Activated CD4-positive, alpha-beta memory T cell treated with anti-CD3 and anti-CD28 coated beads for 36 hours (primary cell): ENCODE results near the gene ANKRD6. TPM values are rescaled to one million over a fixed set of nuclear protein-coding genes. Genes with fewer than 3 reads are reported as not detected.

Experiments used
- CTCF ChIA-PET: fragments of 350-600 bp; sonication (Branson Sonifier 250); formaldehyde crosslinking; loops from one replicate; lab custom pipeline; 2021; ENCODE audit warnings: antibody characterized with exemption, inconsistent platforms; lab: Charles Lee
- POLR2A ChIA-PET: fragments of 350-600 bp; sonication (Branson Sonifier 250); formaldehyde crosslinking; loops from one replicate; lab custom pipeline; 2021; ENCODE audit warnings: antibody characterized with exemption; lab: Charles Lee
- DNase-seq: peaks from one replicate; pipeline ENCODE4 v3.0.0-alpha.2; 2020
- H3K27ac Mint-ChIP-seq: one replicate; pipeline ENCODE4 v1.8.0; 2021; ENCODE audit warnings: mixed read lengths
- H3K27me3 Mint-ChIP-seq: one replicate; pipeline ENCODE4 v1.8.0; 2021; ENCODE audit warnings: mixed read lengths
- H3K36me3 Mint-ChIP-seq: one replicate; pipeline ENCODE4 v1.8.0; 2021; ENCODE audit warnings: mixed read lengths
- H3K4me1 Mint-ChIP-seq: one replicate; pipeline ENCODE4 v1.8.0; 2021; ENCODE audit warnings: low read depth, mixed read lengths
- H3K4me3 Mint-ChIP-seq: one replicate; pipeline ENCODE4 v1.8.0; 2021; ENCODE audit warnings: mild to moderate bottlenecking, mixed read lengths
- H3K9me3 Mint-ChIP-seq: one replicate; pipeline ENCODE4 v1.8.0; 2021; ENCODE audit warnings: mixed read lengths
- intact Hi-C: fragments of 100-400 bp; cut with micrococcal nuclease; formaldehyde crosslinking; loops from one replicate; pipeline ENCODE4 v1.15.1; 2023
- total RNA-seq, 2 experiments: library from RNA; stranded (reverse); gene quantifications; one replicate each; pipeline ENCODE4 v1.2.3, GENCODE V29; 2021

ANKRD6 gene
- total RNA-seq, 2 experiments from 2014 or later: 3.1 to 4.0 TPM

DNA sequence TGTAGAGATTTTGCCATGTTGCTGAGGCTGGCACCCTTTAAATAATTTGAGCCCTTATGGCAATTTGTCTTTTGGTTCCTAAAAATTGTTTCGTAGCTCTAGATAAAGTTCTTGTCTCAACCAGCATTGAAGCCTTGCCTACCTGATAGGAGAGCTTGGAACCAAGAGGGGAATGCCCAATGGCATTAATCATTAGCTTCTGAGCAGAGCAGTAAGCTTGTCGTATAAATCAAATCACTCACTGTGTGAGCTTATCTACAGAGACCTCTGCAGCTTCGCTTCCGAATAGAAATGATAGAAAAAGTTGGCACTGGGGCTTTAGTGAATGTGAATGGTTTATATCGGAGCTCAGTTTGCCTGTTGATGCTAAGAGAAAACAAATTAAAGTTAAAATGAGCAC lies 10.7 kb downstream of the ANKRD6 start:
- Mint-ChIP-seq H3K27me3 (no peaks in the 10 kb centered on the region), H3K27ac (no peak overlapping the region), H3K9me3 (no peaks in the 10 kb centered on the region), H3K4me3 (no peak overlapping the region), H3K4me1 (no peaks in the 10 kb centered on the region), H3K36me3 (no peaks in the 10 kb centered on the region)
- POLR2A ChIA-PET: no interaction called here
- CTCF ChIA-PET: interaction anchor here (0.6 to 1.0 kb wide), 2 partner anchors 10 to 165 kb away, joined by 4 to 5 read pairs; no protein-coding TSS in a partner anchor
- intact Hi-C loops: no loop called here
- no peak for DNase-seq

DNA sequence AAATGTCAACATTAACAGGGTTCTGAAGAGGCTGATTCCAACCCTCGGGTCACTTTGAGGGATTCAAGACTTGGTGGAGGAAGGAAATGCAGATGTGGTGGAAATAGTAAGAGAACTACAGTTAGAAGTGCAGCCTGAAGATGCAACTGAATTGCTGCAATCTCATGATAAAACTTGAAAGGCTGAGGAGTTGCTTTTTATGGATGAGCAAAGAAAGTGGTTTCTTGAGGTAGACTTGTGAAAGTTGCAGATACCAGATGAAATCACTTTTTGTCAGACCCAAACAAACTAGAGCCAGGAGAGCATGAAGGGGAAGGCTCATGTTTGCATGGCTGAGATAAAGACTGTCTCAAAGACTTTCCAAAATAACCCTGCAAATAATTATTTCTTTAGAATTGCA lies 16.2 kb downstream of the ANKRD6 start:
- Mint-ChIP-seq H3K4me1 (no peaks in the 10 kb centered on the region), H3K27ac (no peak overlapping the region), H3K9me3 (no peaks in the 10 kb centered on the region), H3K36me3 (no peaks in the 10 kb centered on the region), H3K4me3 (no peak overlapping the region), H3K27me3 (no peaks in the 10 kb centered on the region)
- intact Hi-C loops: no loop called here
- ChIA-PET POLR2A (no interaction called here), CTCF (interaction anchor here (0.7 kb wide), 1 partner anchor 77 kb away, joined by 4 read pairs; no protein-coding TSS in a partner anchor)
- no peak for DNase-seq

DNA sequence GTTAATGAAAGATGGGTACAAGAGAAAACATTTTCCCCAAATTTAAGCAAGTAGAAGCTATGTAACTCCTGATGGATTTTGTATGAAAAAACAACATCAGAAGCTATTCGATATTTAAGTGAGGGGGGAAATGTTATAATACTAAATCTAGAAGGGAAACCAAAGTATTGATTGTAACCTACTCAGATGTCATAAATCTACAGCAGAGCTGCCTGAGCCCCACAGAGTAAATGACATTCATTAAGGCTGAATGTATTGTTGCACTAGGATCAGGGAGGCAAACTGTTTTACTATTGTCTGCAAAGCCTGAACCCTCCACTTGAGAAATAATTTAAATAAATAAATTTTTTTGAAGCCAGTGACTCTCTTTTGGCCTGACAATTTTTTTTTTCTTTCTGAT lies 19.3 kb downstream of the ANKRD6 start:
- no peaks in the 10 kb centered on the region for H3K27me3 Mint-ChIP-seq
- no peak overlapping the region for H3K27ac Mint-ChIP-seq
- H3K4me1 Mint-ChIP-seq: no peaks in the 10 kb centered on the region
- peaks cover 1% of the 10 kb centered on the region for H3K36me3 Mint-ChIP-seq
- CTCF ChIA-PET: interaction anchor here (1.3 to 1.4 kb wide), 2 partner anchors 80 to 157 kb away, joined by 3 to 4 read pairs; no protein-coding TSS in a partner anchor
- intact Hi-C loops: no loop called here
- H3K9me3 Mint-ChIP-seq: peaks cover 2% of the 10 kb centered on the region
- POLR2A ChIA-PET: interaction anchor here (0.6 kb wide), 1 partner anchor 366 kb away, joined by 3 read pairs; no protein-coding TSS in a partner anchor
- H3K4me3 Mint-ChIP-seq: no peak overlapping the region
- no peak for DNase-seq

- peaks cover 2% of the 10 kb centered on the region for H3K9me3 Mint-ChIP-seq
- intact Hi-C loops: no loop called here
- H3K27ac Mint-ChIP-seq: no peak overlapping the region
- no peaks in the 10 kb centered on the region for H3K4me1 Mint-ChIP-seq
- DNase-seq: no peak
- CTCF ChIA-PET: no interaction called here
- no peak overlapping the region for H3K4me3 Mint-ChIP-seq
- H3K27me3 Mint-ChIP-seq: no peaks in the 10 kb centered on the region
- POLR2A ChIA-PET: no interaction called here
- H3K36me3 Mint-ChIP-seq: peaks cover 1% of the 10 kb centered on the region
Observed at GRCh38 chr6:89454300-89454699, 21.3 kb downstream of the ANKRD6 start.

DNA sequence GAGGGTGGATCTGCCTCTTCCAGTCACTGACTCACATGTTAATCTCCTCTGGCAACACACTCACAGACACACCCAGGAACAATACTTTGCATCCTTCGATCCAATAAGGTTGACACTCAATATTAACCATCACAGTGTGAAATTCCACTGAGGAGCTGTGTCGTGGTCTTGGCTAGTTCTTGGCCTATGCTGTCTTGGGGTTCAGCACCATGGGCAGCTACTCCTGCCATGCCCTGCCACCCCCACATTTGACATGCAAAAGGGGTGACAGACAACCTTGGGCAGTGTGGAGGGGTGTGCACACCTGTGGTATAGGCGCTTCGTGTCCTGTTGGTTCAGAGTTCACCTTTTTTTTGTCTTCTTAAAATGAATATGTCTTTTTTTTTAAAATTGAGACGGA lies 25.8 kb downstream of the ANKRD6 start:
- peaks cover 1% of the 10 kb centered on the region for H3K36me3 Mint-ChIP-seq
- ChIA-PET CTCF (no interaction called here), POLR2A (no interaction called here)
- H3K9me3 Mint-ChIP-seq: peaks cover 2% of the 10 kb centered on the region
- no peak for DNase-seq
- intact Hi-C loops: no loop called here
- H3K27me3 Mint-ChIP-seq: no peaks in the 10 kb centered on the region
- no peak overlapping the region for H3K4me3 Mint-ChIP-seq
- H3K4me1 Mint-ChIP-seq: no peaks in the 10 kb centered on the region
- no peak overlapping the region for H3K27ac Mint-ChIP-seq

GRCh38 chr6:89459501-89459900 lies 26.5 kb downstream of the ANKRD6 start:
- POLR2A ChIA-PET: no interaction called here
- Mint-ChIP-seq H3K36me3 (peaks cover 1% of the 10 kb centered on the region), H3K9me3 (peaks cover 2% of the 10 kb centered on the region), H3K27me3 (no peaks in the 10 kb centered on the region), H3K27ac (no peak overlapping the region), H3K4me3 (no peak overlapping the region), H3K4me1 (no peaks in the 10 kb centered on the region)
- CTCF ChIA-PET: no interaction called here
- intact Hi-C loops: no loop called here
- DNase-seq: no peak

DNA sequence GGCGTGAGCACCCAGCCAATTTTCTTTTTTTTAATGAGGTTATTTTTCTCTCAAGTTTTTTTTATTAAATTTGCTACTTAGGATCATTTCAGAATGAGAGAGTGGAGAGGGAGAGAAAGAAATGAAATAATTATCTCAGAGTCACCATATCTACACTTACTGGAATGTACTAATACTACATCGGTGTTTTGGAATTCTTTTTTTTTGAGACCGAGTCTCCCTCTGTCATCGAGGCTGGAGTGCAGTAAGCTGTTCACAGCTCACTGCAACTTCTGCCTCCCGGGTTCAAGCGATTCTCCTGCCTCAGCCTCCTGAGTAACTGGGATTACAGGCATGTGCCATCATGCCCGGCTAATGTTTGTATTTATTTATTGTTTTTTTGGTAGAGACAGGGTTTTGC lies 27.8 kb downstream of the ANKRD6 start:
- H3K27me3 Mint-ChIP-seq: no peaks in the 10 kb centered on the region
- H3K4me1 Mint-ChIP-seq: no peaks in the 10 kb centered on the region
- no peak overlapping the region for H3K27ac Mint-ChIP-seq
- POLR2A ChIA-PET: no interaction called here
- peaks cover 1% of the 10 kb centered on the region for H3K36me3 Mint-ChIP-seq
- CTCF ChIA-PET: no interaction called here
- no peaks in the 10 kb centered on the region for H3K9me3 Mint-ChIP-seq
- DNase-seq: no peak
- no peak overlapping the region for H3K4me3 Mint-ChIP-seq
- intact Hi-C loops: no loop called here

DNA sequence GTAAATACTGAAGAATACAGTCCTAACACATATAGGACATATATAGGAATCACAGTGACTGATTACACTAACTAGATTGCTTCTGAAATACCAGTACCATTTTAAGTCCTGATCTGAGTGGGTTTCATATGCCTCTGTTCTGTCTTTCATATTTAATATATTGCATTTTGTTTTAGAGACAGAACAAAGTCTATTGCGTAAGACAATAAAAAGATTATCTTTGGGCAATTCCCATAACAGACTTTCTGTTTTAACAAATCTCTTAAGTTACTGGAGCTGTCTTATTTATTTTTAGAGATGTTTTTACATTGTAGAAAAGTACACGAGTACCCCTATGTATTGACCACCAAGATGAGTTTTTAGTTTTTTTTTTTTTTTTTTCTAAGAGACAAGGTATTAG lies 29.6 kb downstream of the ANKRD6 start:
- no peaks in the 10 kb centered on the region for H3K27me3 Mint-ChIP-seq
- no peaks in the 10 kb centered on the region for H3K4me1 Mint-ChIP-seq
- ChIA-PET CTCF (interaction anchor here (0.5 to 1.5 kb wide), 2 partner anchors 94 to 1053 kb away, joined by 3 read pairs; no protein-coding TSS in a partner anchor), POLR2A (no interaction called here)
- intact Hi-C loops: no loop called here
- no peaks in the 10 kb centered on the region for H3K9me3 Mint-ChIP-seq
- H3K27ac Mint-ChIP-seq: no peak overlapping the region
- no peak overlapping the region for H3K4me3 Mint-ChIP-seq
- H3K36me3 Mint-ChIP-seq: no peaks in the 10 kb centered on the region
- no peak for DNase-seq

GRCh38 chr6:89464295-89464694 lies 31.3 kb downstream of the ANKRD6 start:
- Mint-ChIP-seq H3K9me3 (no peaks in the 10 kb centered on the region), H3K4me1 (no peaks in the 10 kb centered on the region), H3K27ac (no peak overlapping the region), H3K36me3 (no peaks in the 10 kb centered on the region), H3K4me3 (no peak overlapping the region), H3K27me3 (no peaks in the 10 kb centered on the region)
- intact Hi-C loops: no loop called here
- POLR2A ChIA-PET: no interaction called here
- CTCF ChIA-PET: no interaction called here
- no peak for DNase-seq

DNA sequence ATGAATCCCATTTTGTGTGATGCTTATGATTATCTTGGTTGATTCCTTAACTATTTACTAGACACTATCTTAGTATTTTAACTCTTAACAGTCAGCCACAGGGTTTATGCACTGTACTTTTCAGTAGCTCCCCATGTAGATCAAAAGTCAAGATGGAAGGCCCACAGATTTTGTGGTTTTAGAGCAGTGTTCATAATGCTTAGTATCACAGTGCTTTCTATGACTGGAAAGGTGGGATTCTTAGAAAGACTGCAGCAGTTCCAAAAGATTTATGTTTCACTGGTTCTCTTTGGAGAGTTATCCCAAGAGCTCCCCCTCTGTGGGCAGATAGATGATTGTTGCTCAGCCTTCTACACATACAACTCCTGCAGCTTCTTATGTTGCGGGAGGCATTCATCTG lies 34.5 kb downstream of the ANKRD6 start:
- no peak for DNase-seq
- ChIA-PET CTCF (interaction anchor here (1.0 to 1.2 kb wide), 2 partner anchors 35 to 37 kb away, joined by 4 to 6 read pairs; no protein-coding TSS in a partner anchor), POLR2A (no interaction called here)
- Mint-ChIP-seq H3K36me3 (no peaks in the 10 kb centered on the region), H3K4me3 (no peak overlapping the region), H3K9me3 (no peaks in the 10 kb centered on the region), H3K4me1 (no peaks in the 10 kb centered on the region), H3K27me3 (no peaks in the 10 kb centered on the region), H3K27ac (no peak overlapping the region)
- intact Hi-C loops: no loop called here

GRCh38 chr6:89468998-89469397 lies 36.0 kb downstream of the ANKRD6 start:
- H3K4me3 Mint-ChIP-seq: no peak overlapping the region
- H3K4me1 Mint-ChIP-seq: peaks cover 3% of the 10 kb centered on the region
- intact Hi-C loops: no loop called here
- POLR2A ChIA-PET: no interaction called here
- no peak for DNase-seq
- no peaks in the 10 kb centered on the region for H3K9me3 Mint-ChIP-seq
- no peaks in the 10 kb centered on the region for H3K27me3 Mint-ChIP-seq
- H3K27ac Mint-ChIP-seq: no peak overlapping the region
- no peaks in the 10 kb centered on the region for H3K36me3 Mint-ChIP-seq
- CTCF ChIA-PET: interaction anchor here (1.4 kb wide), 1 partner anchor 106 kb away, joined by 3 read pairs; no protein-coding TSS in a partner anchor

GRCh38 chr6:89471287-89471867 lies 38.4 kb downstream of the ANKRD6 start:
- DNase-seq: no peak
- POLR2A ChIA-PET: no interaction called here
- H3K36me3 Mint-ChIP-seq: no peaks in the 10 kb centered on the region
- CTCF ChIA-PET: interaction anchor here (0.6 kb wide), 1 partner anchor 139 kb away, joined by 3 read pairs; no protein-coding TSS in a partner anchor
- no peaks in the 10 kb centered on the region for H3K9me3 Mint-ChIP-seq
- H3K4me1 Mint-ChIP-seq: peaks cover 20% of the 10 kb centered on the region
- no peak overlapping the region for H3K27ac Mint-ChIP-seq
- no peak overlapping the region for H3K4me3 Mint-ChIP-seq
- no peaks in the 10 kb centered on the region for H3K27me3 Mint-ChIP-seq
- intact Hi-C loops: no loop called here

- H3K4me3 Mint-ChIP-seq: no peak overlapping the region
- POLR2A ChIA-PET: no interaction called here
- H3K9me3 Mint-ChIP-seq: no peaks in the 10 kb centered on the region
- intact Hi-C loops: no loop called here
- CTCF ChIA-PET: no interaction called here
- no peaks in the 10 kb centered on the region for H3K36me3 Mint-ChIP-seq
- no peaks in the 10 kb centered on the region for H3K27me3 Mint-ChIP-seq
- DNase-seq: no peak
- H3K27ac Mint-ChIP-seq: no peak overlapping the region
- peaks cover 20% of the 10 kb centered on the region for H3K4me1 Mint-ChIP-seq
Observed at GRCh38 chr6:89475101-89475500, 42.1 kb downstream of the ANKRD6 start.
